ENCODE measurements around the gene AGMO. TPM values are rescaled to one million over a fixed set of nuclear protein-coding genes. Genes with fewer than 3 reads are reported as not detected.

Gene AGMO
- polyA plus RNA-seq, 1 donor (not counting 4 experiments of a cell fraction or from before 2014, with no cell fraction given), result not detected

- H3K36me3 ChIP-seq (ENCODE audit: control insufficient read depth in 2 of 2, extremely low read depth in 1 of 2, insufficient read depth in 2 of 2, low read length in 2 of 2), result no peaks in the 10 kb centered on the region
- H3K79me2 ChIP-seq (ENCODE audit: control insufficient read depth, insufficient read depth, low read length), result no peaks in the 10 kb centered on the region
- H3K4me3 ChIP-seq (ENCODE audit: control insufficient read depth in 2 of 3, extremely low read depth in 1 of 3, insufficient read depth in 2 of 3, low read depth in 1 of 3, low read length in 3 of 3), result no peak overlapping the region
- H3K4me1 ChIP-seq (ENCODE audit: control insufficient read depth, extremely low read depth, insufficient read depth, low read length), result no peaks in the 10 kb centered on the region
- TF ChIP-seq CTCF (optimal IDR thresholded peaks at IDR 0.05 in 1 of 3, IDR thresholded peaks at IDR 0.05 in 1 of 3, conservative IDR thresholded peaks at IDR 0.05 in 1 of 3; ENCODE audit: extremely low read depth in 1 of 3, insufficient read depth in 2 of 3, low read length in 3 of 3) (peak in 2 of 3 experiments; percentile 29 to 42), EZH2 (IDR thresholded peaks at IDR 0.05; ENCODE audit: low read length) (no peak)
- dilution Hi-C loops (cut with MboI; ENCODE audit: extremely low pct_ligation_motif_present, low sequenced_read_pairs), result no loop called here
- no peak for DNase-seq (ENCODE audit: low read depth, low spot score)
- no peaks in the 10 kb centered on the region for H3K9me1 ChIP-seq (ENCODE audit: control insufficient read depth, extremely low read depth, insufficient read depth, low read length)
- H3K27me3 ChIP-seq (ENCODE audit: control insufficient read depth, extremely low read depth, insufficient read depth, low read length), result no peaks in the 10 kb centered on the region
- no peaks in the 10 kb centered on the region for H4K20me1 ChIP-seq (ENCODE audit: control insufficient read depth, extremely low read depth, insufficient read depth, low read length)
- no peak overlapping the region for H3K27ac ChIP-seq (ENCODE audit: control insufficient read depth, insufficient read depth, low read length)
- H2AFZ ChIP-seq (ENCODE audit: control insufficient read depth, low read length), result no peak overlapping the region
- no peak overlapping the region for H3K4me2 ChIP-seq (ENCODE audit: control insufficient read depth, extremely low read depth, insufficient read depth, low read depth, low read length)
- no peak overlapping the region for H3K9ac ChIP-seq (ENCODE audit: control insufficient read depth, extremely low read depth, insufficient read depth, low read length)
- FAIRE-seq, result no peak
- H3K9me3 ChIP-seq (ENCODE audit: control insufficient read depth, low read depth, low read length), result no peaks in the 10 kb centered on the region
Observed at GRCh38 chr7:15326044-15326644, 235.7 kb downstream of the AGMO start.

- no peak for FAIRE-seq
Observed at GRCh38 chr7:15323550-15323949, 238.3 kb downstream of the AGMO start.

More at GRCh38 chr7:15323550-15323949, 238.3 kb downstream of the AGMO start:
- no peak for DNase-seq (ENCODE audit: low read depth, low spot score)
- H2AFZ ChIP-seq (ENCODE audit: control insufficient read depth, low read length), result no peak overlapping the region
- H3K9ac ChIP-seq (ENCODE audit: control insufficient read depth, extremely low read depth, insufficient read depth, low read length), result no peak overlapping the region
- H3K9me1 ChIP-seq (ENCODE audit: control insufficient read depth, extremely low read depth, insufficient read depth, low read length), result no peaks in the 10 kb centered on the region
- H4K20me1 ChIP-seq (ENCODE audit: control insufficient read depth, extremely low read depth, insufficient read depth, low read length), result no peaks in the 10 kb centered on the region
- H3K27me3 ChIP-seq (ENCODE audit: control insufficient read depth, extremely low read depth, insufficient read depth, low read length), result no peaks in the 10 kb centered on the region
- no peaks in the 10 kb centered on the region for H3K79me2 ChIP-seq (ENCODE audit: control insufficient read depth, insufficient read depth, low read length)
- no peaks in the 10 kb centered on the region for H3K4me1 ChIP-seq (ENCODE audit: control insufficient read depth, extremely low read depth, insufficient read depth, low read length)
- dilution Hi-C loops (cut with MboI; ENCODE audit: extremely low pct_ligation_motif_present, low sequenced_read_pairs), result no loop called here
- no peak overlapping the region for H3K4me3 ChIP-seq (ENCODE audit: control insufficient read depth in 2 of 3, extremely low read depth in 1 of 3, insufficient read depth in 2 of 3, low read depth in 1 of 3, low read length in 3 of 3)
- no peak overlapping the region for H3K4me2 ChIP-seq (ENCODE audit: control insufficient read depth, extremely low read depth, insufficient read depth, low read depth, low read length)
- TF ChIP-seq EZH2 (IDR thresholded peaks at IDR 0.05; ENCODE audit: low read length) (no peak), CTCF (optimal IDR thresholded peaks at IDR 0.05 in 1 of 3, IDR thresholded peaks at IDR 0.05 in 1 of 3, conservative IDR thresholded peaks at IDR 0.05 in 1 of 3; ENCODE audit: extremely low read depth in 1 of 3, insufficient read depth in 2 of 3, low read length in 3 of 3) (no peak)
- no peak overlapping the region for H3K27ac ChIP-seq (ENCODE audit: control insufficient read depth, insufficient read depth, low read length)
- no peaks in the 10 kb centered on the region for H3K36me3 ChIP-seq (ENCODE audit: control insufficient read depth in 2 of 2, extremely low read depth in 1 of 2, insufficient read depth in 2 of 2, low read length in 2 of 2)
- H3K9me3 ChIP-seq (ENCODE audit: control insufficient read depth, low read depth, low read length), result no peaks in the 10 kb centered on the region

Data from keratinocyte (primary cell).